Neural cell (in vitro differentiated cells): ENCODE results near the gene MLLT3. TPM values are rescaled to one million over a fixed set of nuclear protein-coding genes. Genes with fewer than 3 reads are reported as not detected.

Experiments
- H2AFZ ChIP-seq: fragments of 200-600, 300-800 bp; sonication (generic), shearing (Covaris generic); 2 replicates; pipeline ENCODE4 v1.6.0; 2014; ENCODE audit warnings: low read depth, mild to moderate bottlenecking, antibody characterized with exemption, low read length, moderate library complexity
- H3F3A ChIP-seq: fragments of 200-600 bp; shearing (Covaris generic); 2 replicates; pipeline ENCODE4 v1.6.1; 2016; ENCODE audit warnings: mild to moderate bottlenecking, moderate library complexity, mixed read lengths, antibody characterized with exemption, low read length; ENCODE audit not compliant: insufficient read depth, poor library complexity, severe bottlenecking
- H3K27ac ChIP-seq: fragments of 200-600, 300-800 bp; sonication (generic), shearing (Covaris generic); 2 replicates; pipeline ENCODE4 v1.5.1; 2014; ENCODE audit warnings: mild to moderate bottlenecking, low read length, moderate library complexity
- H3K27me3 ChIP-seq: fragments of 300-800, 200-600 bp; sonication (generic), shearing (Covaris generic); 2 replicates; pipeline ENCODE4 v1.6.0; 2014; ENCODE audit warnings: mild to moderate bottlenecking, low read depth, low read length, moderate library complexity; ENCODE audit not compliant: insufficient read depth
- H3K36me3 ChIP-seq: fragments of 300-800, 200-600 bp; sonication (generic), shearing (Covaris generic); 2 replicates; pipeline ENCODE4 v1.5.1; 2014; ENCODE audit warnings: mild to moderate bottlenecking, antibody characterized with exemption, low read length, moderate library complexity; ENCODE audit not compliant: insufficient read depth
- H3K4me2 ChIP-seq: fragments of 300-800, 200-600 bp; sonication (generic), shearing (Covaris generic); 2 replicates; pipeline ENCODE4 v1.6.0; 2014; ENCODE audit warnings: mild to moderate bottlenecking, low read length
- H3K4me3 ChIP-seq: fragments of 300-800, 200-600 bp; sonication (generic), shearing (Covaris generic); 2 replicates; pipeline ENCODE4 v1.5.1; 2014; ENCODE audit warnings: mild to moderate bottlenecking, low read length, moderate library complexity
- H3K79me2 ChIP-seq: fragments of 200-600 bp; shearing (Covaris generic); replicated peaks from 2 replicates; pipeline ENCODE4 v1.6.0; 2014; ENCODE audit warnings: mild to moderate bottlenecking, low read length, moderate library complexity; ENCODE audit not compliant: insufficient read depth
- H3K9ac ChIP-seq: fragments of 300-800, 200-600 bp; sonication (generic), shearing (Covaris generic); 2 replicates; pipeline ENCODE4 v1.6.1; 2016; ENCODE audit warnings: mild to moderate bottlenecking, low read length, mixed read lengths
- H3K9me2 ChIP-seq: fragments of 200-600 bp; shearing (Covaris generic); 2 replicates; pipeline ENCODE4 v1.6.1; 2016; ENCODE audit warnings: mild to moderate bottlenecking, low read length, mixed read lengths; ENCODE audit not compliant: insufficient read depth
- H3K9me3 ChIP-seq: fragments of 200-600, 300-800 bp; sonication (generic), shearing (Covaris generic); 2 replicates; pipeline ENCODE4 v1.6.1; 2016; ENCODE audit warnings: mild to moderate bottlenecking, mixed run types, low read length, moderate library complexity, mixed read lengths
- H4K20me1 ChIP-seq: fragments of 200-600 bp; shearing (Covaris generic); 2 replicates; pipeline ENCODE4 v1.6.1; 2016; ENCODE audit warnings: mild to moderate bottlenecking, mixed run types; ENCODE audit not compliant: insufficient read depth
- CTCF ChIP-seq: fragments of 450-650 bp; IDR thresholded peaks from 2 replicates; pipeline ENCODE4 v1.5.1; 2014; ENCODE audit warnings: antibody characterized with exemption, mild to moderate bottlenecking, moderate library complexity; ENCODE audit not compliant: poor library complexity, severe bottlenecking
- EP300 ChIP-seq: fragments of 450-650 bp; conservative IDR thresholded peaks from 2 replicates; pipeline ENCODE4 v1.6.1; 2014; ENCODE audit warnings: antibody characterized with exemption, mild to moderate bottlenecking, moderate library complexity; ENCODE audit not compliant: poor library complexity, severe bottlenecking
- EZH2 ChIP-seq: fragments of 200-600, 300-800 bp; shearing (Covaris generic), sonication (generic); IDR thresholded peaks from 2 replicates; pipeline ENCODE4 v1.6.1; 2014; ENCODE audit warnings: antibody characterized with exemption, low read length, borderline replicate concordance, mild to moderate bottlenecking; ENCODE audit not compliant: insufficient read depth, poor library complexity, severe bottlenecking
- MXI1 ChIP-seq: fragments of 450-650 bp; conservative IDR thresholded peaks from 2 replicates; pipeline ENCODE4 v1.6.1; 2014; ENCODE audit warnings: antibody characterized with exemption, mild to moderate bottlenecking; ENCODE audit not compliant: poor library complexity, severe bottlenecking
- POLR2AphosphoS5 ChIP-seq: IDR thresholded peaks from 2 replicates; pipeline ENCODE4 v1.6.1; 2012
- RAD21 ChIP-seq: fragments of 450-650 bp; conservative IDR thresholded peaks from 2 replicates; pipeline ENCODE4 v1.6.1; 2014; ENCODE audit warnings: antibody characterized with exemption, mild to moderate bottlenecking, moderate library complexity
- REST ChIP-seq: IDR thresholded peaks from 2 replicates; pipeline ENCODE4 v1.6.1; 2012; ENCODE audit warnings: borderline replicate concordance
- SMC3 ChIP-seq: fragments of 450-650 bp; conservative IDR thresholded peaks from 2 replicates; pipeline ENCODE4 v1.6.1; 2014; ENCODE audit warnings: antibody characterized with exemption, mild to moderate bottlenecking, moderate library complexity; ENCODE audit not compliant: poor library complexity
- TAF1 ChIP-seq: IDR thresholded peaks from 2 replicates; pipeline ENCODE4 v1.6.1; 2012; ENCODE audit warnings: low read depth
- polyA plus RNA-seq: library from polyadenylated mRNA; depleted of rRNA; stranded (reverse); fragments of >200 nt; gene quantifications from 2 replicates; pipeline ENCODE4 v1.2.3, GENCODE V29; 2014

MLLT3 gene
- polyA plus RNA-seq, 1 donor from 2014 or later: 61.5 TPM

GRCh38 chr9:20352591-20352990 is 269.7 kb downstream of the MLLT3 start:
- Histone ChIP-seq H3K4me3 (no peak overlapping the region), H3K9me3 (no peaks in the 10 kb centered on the region), H3K4me2 (no peak overlapping the region), H3K27ac (no peak overlapping the region), H3K79me2 (no peaks in the 10 kb centered on the region), H4K20me1 (no peaks in the 10 kb centered on the region), H3F3A (no peaks in the 10 kb centered on the region), H3K36me3 (no peaks in the 10 kb centered on the region), H3K9ac (no peak overlapping the region), H3K9me2 (no peaks in the 10 kb centered on the region), H3K27me3 (no peaks in the 10 kb centered on the region), H2AFZ (no peak overlapping the region)
- TF ChIP-seq CTCF (no peak), RAD21 (no peak)

GRCh38 chr9:20351715-20352114 is 270.6 kb downstream of the MLLT3 start:
- Histone ChIP-seq H3K27ac (no peak overlapping the region), H3K4me2 (no peak overlapping the region), H3K9me2 (no peaks in the 10 kb centered on the region), H3K79me2 (no peaks in the 10 kb centered on the region), H3K9ac (no peak overlapping the region), H3K9me3 (no peaks in the 10 kb centered on the region), H3K27me3 (no peaks in the 10 kb centered on the region), H3K4me3 (no peak overlapping the region), H3F3A (no peaks in the 10 kb centered on the region), H3K36me3 (no peaks in the 10 kb centered on the region), H2AFZ (no peak overlapping the region), H4K20me1 (no peaks in the 10 kb centered on the region)
- TF ChIP-seq REST: no peak
- TF ChIP-seq RAD21: no peak
- TF ChIP-seq POLR2AphosphoS5: no peak
- no peak for TF ChIP-seq CTCF
- TF ChIP-seq EP300: no peak
- no peak for TF ChIP-seq MXI1
- no peak for TF ChIP-seq TAF1
- no peak for TF ChIP-seq EZH2
- no peak for TF ChIP-seq SMC3
